Transverse colon (tissue), 4 donors: ENCODE measurements around the gene ADPRS. TPM values are rescaled to one million over a fixed set of nuclear protein-coding genes. Genes with fewer than 3 reads are reported as not detected.
A peak's percentile ranks its signal among the peaks of the same experiment; 100 is the strongest.

Experiments used
- DNase-seq: peaks from one replicate; pipeline ENCODE4 v3.0.0-alpha.2; 2019
- H3K27ac ChIP-seq, 4 donors: fragments of 200-600 bp; sonication (generic); 2 replicates each; pipeline ENCODE4 v1.5.1; 2016 to 2018; ENCODE audit warnings: inconsistent platforms in 4 of 4
- H3K27me3 ChIP-seq: fragments of 200-600 bp; sonication (generic); 2 replicates; pipeline ENCODE4 v1.5.1; 2017; ENCODE audit warnings: inconsistent platforms
- H3K36me3 ChIP-seq, 4 donors: fragments of 200-600 bp; sonication (generic); 2 replicates each; pipeline ENCODE4 v1.5.1; 2017 to 2019; ENCODE audit warnings: inconsistent platforms in 4 of 4
- H3K4me1 ChIP-seq, 4 donors: fragments of 200-600 bp; sonication (generic); 2 replicates each; pipeline ENCODE4 v1.5.1; 2017 to 2020; ENCODE audit warnings: inconsistent platforms in 4 of 4
- H3K4me3 ChIP-seq, 4 donors: fragments of 200-600 bp; sonication (generic); 1 replicate in 1 of 4; 2 replicates in 3 of 4; pipeline versions ENCODE4 v1.5.1 to v1.6.1; 2017 to 2019; ENCODE audit warnings: inconsistent platforms in 4 of 4
- H3K9me3 ChIP-seq, 2 donors: fragments of 200-600 bp; sonication (generic); 2 replicates each; pipeline ENCODE4 v1.5.1; 2017 to 2019; ENCODE audit warnings: inconsistent platforms in 2 of 2
- CTCF ChIP-seq, 5 experiments: fragments of 200-600 bp in 3 of 5; fragments of 450-650 bp in 2 of 5; sonication (generic) in 3 of 5; IDR thresholded peaks; 1 replicate in 2 of 5; 2 replicates in 3 of 5; pipeline ENCODE4 v1.5.1; 2016 to 2017; ENCODE audit warnings: antibody characterized with exemption in 5 of 5, inconsistent platforms in 3 of 5, mild to moderate bottlenecking in 2 of 5, moderate library complexity in 1 of 5
- EP300 ChIP-seq: sonication (generic); formaldehyde crosslinking; IDR thresholded peaks from one replicate; pipeline ENCODE4 v1.6.1; 2017; ENCODE audit warnings: antibody characterized with exemption, low read depth
- POLR2A ChIP-seq: fragments of 450-650 bp; IDR thresholded peaks from one replicate; pipeline ENCODE4 v1.6.1; 2016; ENCODE audit warnings: antibody characterized with exemption, mild to moderate bottlenecking, moderate library complexity
- POLR2AphosphoS5 ChIP-seq, 3 donors: sonication (generic); formaldehyde crosslinking; IDR thresholded peaks; one replicate each; pipeline ENCODE4 v1.6.1; 2016; ENCODE audit warnings: antibody characterized with exemption in 3 of 3
- WGBS, 2 donors: methylation state at CpG; one replicate each; pipeline ENCODE4 v1.1.5; 2018; ENCODE audit warnings: low coverage in 1 of 2; 5-methylcytosine and 5-hydroxymethylcytosine counted together
- in situ Hi-C, 4 donors: fragments of 200-750 bp; cut with MboI; loops; one replicate each; pipeline versions ENCODE4 v1.15.0 to v1.15.1; 2017; ENCODE audit warnings: low sequenced_read_pairs in 3 of 4, low pct_ligation_motif_present in 1 of 4, low pct_unique_long_range_greater_than_20kb in 1 of 4
- intact Hi-C: fragments of 100-400 bp; cut with DNase I; formaldehyde crosslinking; loops from one replicate; pipeline ENCODE4 v1.15.1; 2023; ENCODE audit warnings: low total_unique reads
- total RNA-seq, 4 donors: library from RNA; depleted of rRNA; stranded (reverse); fragments of >200 nt; gene quantifications; one replicate each; pipeline ENCODE4 v1.1.0, GENCODE V29; 2016

Gene ADPRS
- total RNA-seq, 4 donors from 2014 or later: 18.3 to 41.8 (median 28.6) TPM

- Histone ChIP-seq H3K27ac (peak overlapping the region in 1 of 4 donors; percentile 9), H3K9me3 (no peaks in the 10 kb centered on the region), H3K4me3 (peak overlapping the region in 3 of 4 donors; percentile 18 to 38 (median 36)), H3K27me3 (peaks cover 20% of the 10 kb centered on the region), H3K36me3 (no peaks in the 10 kb centered on the region), H3K4me1 (peaks cover 0 to 9% (median 7%) of the 10 kb centered on the region in 4 donors)
- in situ Hi-C loops (loop anchor here in 2 of 4 donors (25.0 kb wide), 2 partner anchors 163 to 288 kb away; no protein-coding TSS in a partner anchor), intact Hi-C loops (no loop called here)
- 47% methylated on average over 16 of the region's 42 CpGs; no CpG with 5 or more reads in 1 of the 2 donors for WGBS, 2 donors
- TF ChIP-seq EP300 (no peak), POLR2A (no peak), CTCF (IDR thresholded peaks at IDR 0.05) (no peak), POLR2AphosphoS5 (IDR thresholded peaks at IDR 0.05) (no peak)
- DNase-seq: no peak
Measured at GRCh38 chr1:36124404-36125128, 35.9 kb downstream of the ADPRS start.

GRCh38 chr1:36125129-36125991, 36.7 kb downstream of the ADPRS start, which contains the start of gene COL8A2:
COL8A2 (minus strand) TSS chr1:36125222; CDS start chr1:36100242, 24,980 bp downstream.
- in situ Hi-C loops: no loop called here
- 21 to 86% methylated on average over 1 to 41 of the region's 77 CpGs for WGBS, 2 donors
- Histone ChIP-seq H3K27me3 (peaks cover 20% of the 10 kb centered on the region), H3K9me3 (no peaks in the 10 kb centered on the region), H3K36me3 (no peaks in the 10 kb centered on the region), H3K4me3 (peak within 1 kb of the TSS; percentile 18 to 43 (median 30)), H3K27ac (peak within 1 kb of the TSS in 1 of 4 donors; percentile 9), H3K4me1 (peaks cover 0 to 9% (median 7%) of the 10 kb centered on the region in 4 donors)
- intact Hi-C loops: no loop called here
- no peak for TF ChIP-seq CTCF (IDR thresholded peaks at IDR 0.05)
- no peak for TF ChIP-seq EP300
- no peak for TF ChIP-seq POLR2AphosphoS5 (IDR thresholded peaks at IDR 0.05)
- DNase-seq: peak; percentile 19

- 81 to 83% methylated on average over 17 to 21 of the region's 21 CpGs for WGBS, 2 donors
- in situ Hi-C loops (no loop called here), intact Hi-C loops (no loop called here)
- peaks cover 20% of the 10 kb centered on the region for H3K27me3 ChIP-seq
- no peak for DNase-seq
- no peaks in the 10 kb centered on the region for H3K36me3 ChIP-seq
- H3K4me1 ChIP-seq: peaks cover 0 to 9% (median 7%) of the 10 kb centered on the region in 4 donors
- no peak overlapping the region for H3K27ac ChIP-seq
- H3K9me3 ChIP-seq: no peaks in the 10 kb centered on the region
- TF ChIP-seq POLR2AphosphoS5 (IDR thresholded peaks at IDR 0.05) (no peak), EP300 (no peak), CTCF (IDR thresholded peaks at IDR 0.05) (no peak), POLR2A (no peak)
- no peak overlapping the region for H3K4me3 ChIP-seq
Measured at GRCh38 chr1:36126005-36126716, 37.5 kb downstream of the ADPRS start.
